Jurkat, Clone E6-1 (cell line): ENCODE results near the gene TMEM181.
"Not testable (repeated sequence)": the region's sequence is repeated elsewhere in the genome, so short reads cannot be mapped to it uniquely, and the experiment has no call there.

Experiments
- DNase-seq: peaks from one replicate; pipeline ENCODE4 v3.0.0-alpha.2; 2011; ENCODE audit warnings: low read depth, low spot score
- H3K4me3 ChIP-seq: 2 replicates; pipeline ENCODE4 v1.5.1; 2011; ENCODE audit warnings: mild to moderate bottlenecking, low read length, control low read depth, moderate library complexity

TMEM181 gene

DNA sequence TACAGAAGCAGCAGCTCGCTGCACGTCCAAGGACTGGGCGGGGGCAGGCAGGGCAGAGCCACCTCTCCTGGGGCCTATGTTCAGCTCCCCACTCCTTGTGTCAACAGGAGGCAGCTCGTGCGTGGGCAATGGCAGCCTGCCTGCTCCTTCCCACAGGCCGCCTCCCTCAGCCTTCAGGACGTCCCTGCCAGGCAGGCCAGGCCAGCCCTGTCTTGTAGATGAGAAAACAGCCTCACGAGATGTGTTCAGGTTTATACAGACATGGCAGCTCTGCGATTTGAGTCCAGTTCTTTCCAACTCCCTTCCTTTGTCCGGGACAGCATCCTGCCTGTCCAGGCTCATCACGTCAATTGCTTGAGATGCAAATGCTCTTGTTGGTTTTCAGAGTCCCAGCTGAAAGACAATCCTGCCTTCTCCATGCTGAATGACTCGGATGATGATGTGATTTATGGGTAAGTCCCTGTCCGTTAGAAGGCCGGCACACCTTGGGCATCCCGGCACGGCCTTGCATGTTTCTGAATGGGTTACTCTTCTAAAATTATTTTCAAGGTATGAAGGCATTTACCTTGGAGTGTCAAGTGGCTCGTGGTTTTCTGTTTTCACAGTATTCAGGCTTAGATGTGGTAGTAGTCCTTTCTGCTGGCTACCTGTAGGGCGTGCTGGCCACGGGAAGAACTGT lies 71.2 kb downstream of the TMEM181 start:
- H3K4me3 ChIP-seq, result no peak overlapping the region
- no peak for DNase-seq

DNA sequence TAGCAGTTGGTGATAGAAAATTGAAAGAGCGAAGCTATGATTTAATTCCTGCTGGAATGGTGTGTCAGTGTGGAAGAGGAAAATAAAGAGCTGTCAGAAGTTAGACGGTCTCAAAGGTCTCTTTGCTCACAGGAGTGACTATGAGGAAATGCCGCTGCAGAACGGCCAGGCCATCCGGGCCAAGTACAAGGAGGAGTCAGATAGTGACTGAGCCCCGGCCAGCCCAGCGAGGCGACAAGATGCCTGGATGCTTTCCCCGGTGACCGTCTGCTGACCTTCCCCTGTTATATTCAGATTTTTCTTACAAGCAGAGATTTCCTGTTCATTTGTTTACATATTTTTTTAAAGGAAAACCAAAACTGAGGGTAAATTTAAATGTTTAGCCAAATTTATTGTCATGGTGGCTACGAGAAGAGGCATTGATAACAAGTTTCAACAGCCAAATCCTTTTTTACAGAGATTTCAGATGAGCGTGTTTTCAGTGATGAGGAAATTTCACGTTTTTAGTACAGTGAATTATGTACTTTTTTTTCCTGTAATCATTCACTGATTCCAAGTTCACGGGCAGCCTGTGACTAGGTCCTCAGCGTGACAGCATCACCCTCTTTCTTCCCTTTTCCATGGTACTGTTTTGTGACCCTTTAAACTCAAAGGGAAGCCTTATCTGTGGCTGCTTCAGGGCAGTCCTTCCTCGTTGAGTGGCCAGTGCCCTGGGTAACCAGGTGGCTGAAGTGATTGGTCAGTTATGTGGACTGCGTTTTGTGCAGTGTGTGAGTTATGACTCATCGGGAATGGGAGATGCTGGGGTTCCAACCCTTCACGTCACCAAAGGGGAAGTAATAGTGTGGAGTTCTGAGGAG lies 72.0 kb downstream of the TMEM181 start:
- H3K4me3 ChIP-seq, result no peak overlapping the region

DNA sequence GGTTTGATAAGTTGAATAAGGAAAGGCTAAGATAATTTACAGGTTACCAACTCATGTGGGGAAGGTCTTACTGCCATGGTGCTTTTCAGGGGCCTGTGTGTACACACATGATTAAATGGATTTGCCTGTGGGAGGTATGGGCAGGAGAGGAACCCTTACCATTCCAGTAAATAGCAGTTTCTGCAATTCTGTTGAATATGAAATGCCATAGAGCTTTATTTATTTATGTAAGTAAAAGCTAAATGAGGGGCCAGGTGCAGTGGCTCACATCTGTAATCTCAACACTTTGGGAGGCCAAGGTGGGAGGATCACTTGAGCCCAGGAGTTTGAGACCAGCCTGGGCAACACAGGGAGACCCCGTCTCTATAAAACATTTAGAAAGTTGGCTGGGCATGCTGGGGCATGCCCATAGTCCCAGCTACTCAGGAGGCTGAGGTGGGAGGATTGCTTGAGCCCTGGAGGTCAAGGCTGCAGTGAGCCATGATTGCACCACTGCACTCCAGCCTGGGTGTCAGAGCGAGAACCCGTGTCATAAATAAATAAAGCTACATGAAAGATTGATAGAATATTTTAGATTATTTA lies 72.7 kb downstream of the TMEM181 start:
- DNase-seq, H3K4me3 ChIP-seq: not testable (repeated sequence)

More for the DNA sequence above, 72.0 kb downstream of the TMEM181 start:
- DNase-seq, result no peak

DNA sequence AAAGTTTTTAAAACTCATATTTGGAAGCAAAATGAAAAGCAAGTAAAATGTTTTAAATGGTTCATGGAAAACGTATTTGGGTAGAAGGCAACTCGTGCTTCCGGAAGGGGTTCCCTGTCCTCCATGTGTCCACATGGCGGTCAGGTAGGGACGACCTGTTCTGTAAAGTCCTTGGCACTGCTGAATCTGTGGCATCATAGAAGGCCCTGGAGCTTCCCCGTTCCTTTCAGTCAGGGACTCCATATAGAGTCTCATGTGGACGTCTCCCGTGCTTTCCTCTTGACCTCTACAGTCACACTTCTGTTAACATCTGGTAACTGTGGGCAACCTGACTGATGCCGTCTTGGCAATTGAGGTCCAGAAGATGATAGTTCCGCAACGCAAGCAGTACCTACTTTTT lies 73.2 kb downstream of the TMEM181 start:
- no peak for DNase-seq
- H3K4me3 ChIP-seq, result no peak overlapping the region

DNA sequence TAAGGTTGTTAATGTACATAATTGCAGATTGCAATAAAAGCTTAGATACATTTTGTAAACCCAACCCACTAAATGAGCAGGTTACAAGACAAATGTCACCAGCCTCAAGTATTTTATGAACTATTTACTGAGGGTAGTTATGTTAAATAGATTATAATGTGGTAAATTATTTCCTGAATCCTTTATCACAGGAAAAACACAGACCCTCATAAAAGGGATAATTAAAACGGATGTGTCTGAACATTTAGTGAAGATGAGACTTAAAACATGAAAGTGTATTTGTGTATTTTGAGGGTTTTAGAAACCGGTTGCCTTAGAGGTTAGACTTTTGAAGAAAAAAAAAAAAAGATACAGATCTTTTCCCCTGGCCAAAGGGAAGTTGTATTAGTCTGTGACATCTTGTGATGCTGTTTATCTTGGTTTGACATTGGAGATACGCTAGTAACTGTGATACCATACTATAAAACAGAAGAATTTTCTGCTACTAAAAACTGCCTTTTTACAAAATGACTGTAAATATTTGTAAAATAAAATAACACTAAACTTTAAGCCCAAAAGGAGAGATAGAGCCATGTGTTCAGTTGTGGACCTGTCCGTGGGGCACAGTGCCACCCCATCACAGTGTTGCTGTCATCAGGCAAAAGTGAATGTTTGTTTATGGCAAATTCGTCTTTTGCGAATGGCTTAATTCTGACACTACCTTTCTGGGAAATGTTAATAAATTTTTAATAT lies 75.0 kb downstream of the TMEM181 start:
- H3K4me3 ChIP-seq, result no peak overlapping the region
- DNase-seq, result peak; percentile 67

DNA sequence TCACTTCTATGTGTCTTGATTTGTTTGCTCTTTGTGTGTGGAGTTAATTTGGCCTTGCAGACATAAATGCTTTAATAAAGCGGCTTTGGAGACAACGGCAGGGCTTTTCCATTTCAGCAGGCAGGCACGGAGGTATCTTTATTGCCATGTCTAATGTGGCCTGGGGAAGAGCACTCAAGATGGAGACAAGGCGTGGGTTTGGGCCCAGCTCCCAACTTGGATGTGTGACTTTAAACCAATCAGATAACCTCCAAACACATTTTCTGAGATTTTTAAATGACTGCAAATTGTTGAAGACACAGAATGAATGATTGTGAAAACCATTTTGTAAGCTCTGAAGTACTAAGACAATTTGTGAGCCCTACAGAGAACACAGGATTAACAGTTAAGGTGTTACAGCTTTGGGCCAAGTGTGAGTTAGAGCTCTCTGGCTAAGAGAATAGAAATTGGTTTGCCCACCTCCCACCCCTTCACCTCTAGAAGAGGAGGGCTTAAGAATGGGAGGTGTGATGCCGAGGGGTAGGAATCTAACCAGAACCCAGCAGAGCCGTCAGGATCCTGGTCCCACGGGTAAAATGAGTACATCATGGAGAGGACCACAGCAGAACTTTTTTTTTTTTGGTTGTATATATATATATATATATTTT lies 75.7 kb downstream of the TMEM181 start:
- no peak for DNase-seq
- H3K4me3 ChIP-seq, result no peak overlapping the region

DNA sequence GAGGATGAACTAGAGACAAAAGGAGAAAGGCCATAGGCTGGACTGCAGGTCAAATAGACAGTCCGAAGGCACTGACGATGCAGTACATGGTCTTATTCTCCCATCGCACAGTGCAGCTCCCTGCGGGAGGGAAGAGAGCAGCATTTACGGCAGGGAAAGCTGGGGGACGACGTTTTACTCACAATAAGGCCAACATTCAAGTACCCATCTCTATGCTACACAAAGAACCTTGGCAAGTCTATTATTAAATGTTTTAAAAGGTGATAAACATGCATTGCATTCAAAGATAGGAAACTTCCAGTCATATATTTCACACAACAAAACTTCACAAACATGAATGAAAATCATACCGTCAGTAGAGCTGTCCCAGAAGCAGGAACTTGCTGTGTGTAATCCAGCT lies 76.9 kb downstream of the TMEM181 start:
- DNase-seq, result no peak
- H3K4me3 ChIP-seq, result no peak overlapping the region

DNA sequence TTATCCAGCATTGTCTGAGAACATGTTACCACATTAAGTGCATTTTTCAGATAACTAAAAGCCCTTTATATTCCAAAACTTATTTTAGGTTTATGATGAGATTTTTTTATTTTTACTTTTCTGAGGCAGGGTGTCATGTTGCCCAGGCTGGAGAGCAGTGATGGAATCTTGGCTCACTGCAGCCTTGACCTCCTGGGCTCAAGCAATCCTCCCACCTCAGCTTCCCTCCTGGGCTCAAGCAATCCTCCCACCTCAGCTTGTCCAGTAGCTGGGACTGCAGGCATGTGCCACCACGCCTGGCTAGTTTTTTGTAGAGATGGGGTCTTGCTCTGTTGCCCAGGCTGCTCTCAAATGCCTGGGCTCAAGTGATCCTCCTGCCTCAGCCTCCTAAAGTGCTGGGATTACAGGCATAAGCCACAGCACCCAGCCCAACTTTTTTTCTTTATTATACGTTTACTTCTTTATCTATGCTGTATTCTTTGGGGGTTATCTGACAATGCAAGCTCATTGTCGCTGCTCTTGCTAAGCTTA lies 78.5 kb downstream of the TMEM181 start:
- no peak overlapping the region for H3K4me3 ChIP-seq

DNA sequence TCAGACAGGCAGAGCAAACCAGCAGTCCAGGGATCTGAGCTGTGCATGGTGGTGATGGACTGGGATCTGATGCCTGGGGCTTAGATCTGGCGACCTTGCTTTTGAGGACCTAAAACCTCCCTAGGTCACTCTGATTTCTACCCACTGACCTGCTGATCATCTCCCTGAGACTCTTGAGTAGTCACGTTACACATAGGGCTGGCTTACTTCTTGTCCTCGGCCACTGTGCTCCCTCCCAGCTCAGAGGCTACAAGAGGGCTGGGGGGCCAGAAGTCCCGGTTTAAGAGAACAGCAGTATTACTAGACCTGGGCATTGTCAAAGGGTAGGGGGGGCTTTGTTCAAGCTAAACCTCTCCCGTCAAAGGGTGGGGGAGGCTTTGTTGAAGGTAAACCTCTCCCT lies 79.2 kb downstream of the TMEM181 start:
- no peak for DNase-seq
- no peak overlapping the region for H3K4me3 ChIP-seq

More for the DNA sequence above, 78.5 kb downstream of the TMEM181 start:
- DNase-seq, result no peak

DNA sequence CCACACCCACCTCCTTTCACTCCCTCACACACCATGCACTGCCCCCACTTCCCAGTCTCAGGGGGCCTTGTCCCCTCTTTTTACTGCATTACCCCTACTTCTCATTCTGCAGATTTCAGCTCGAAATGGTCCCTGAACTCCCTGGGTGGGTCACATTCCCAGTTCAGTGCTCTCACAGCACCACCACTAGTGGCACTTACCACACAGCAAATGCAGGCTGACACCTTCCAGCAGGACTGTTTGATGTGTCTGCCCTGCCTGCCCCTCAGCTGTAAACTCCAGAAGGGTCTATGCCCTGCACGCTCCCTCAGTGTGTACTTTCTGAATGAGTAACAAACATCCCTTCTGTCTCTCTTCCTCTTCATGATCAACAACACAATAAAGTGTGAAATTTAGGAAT lies 80.6 kb downstream of the TMEM181 start:
- no peak for DNase-seq
- H3K4me3 ChIP-seq, result no peak overlapping the region

DNA sequence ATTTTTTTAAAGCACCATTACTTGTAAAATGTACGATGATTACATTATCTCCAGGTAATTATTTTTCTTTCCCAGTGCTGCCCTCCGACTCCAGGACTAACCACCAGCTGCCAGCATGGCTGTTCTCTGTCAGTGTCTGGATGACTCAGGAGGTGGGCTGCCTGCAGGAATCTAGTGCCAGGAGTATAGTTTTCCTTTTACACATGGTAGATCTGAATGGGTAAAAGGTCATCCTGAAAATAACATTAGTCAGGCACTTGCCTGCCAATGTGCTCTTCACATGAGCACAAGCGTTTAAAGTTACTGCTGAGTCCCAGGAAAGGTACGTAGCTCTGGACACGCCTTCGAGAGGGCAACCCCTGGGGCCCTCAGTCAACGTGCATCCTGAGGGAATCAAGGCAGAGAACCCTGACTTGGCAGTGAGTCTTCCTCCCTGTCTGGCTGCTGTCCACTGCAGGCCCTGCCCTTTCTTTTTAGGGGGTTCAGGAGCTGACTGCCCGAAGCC lies 82.3 kb downstream of the TMEM181 start:
- H3K4me3 ChIP-seq, result no peak overlapping the region
- no peak for DNase-seq

DNA sequence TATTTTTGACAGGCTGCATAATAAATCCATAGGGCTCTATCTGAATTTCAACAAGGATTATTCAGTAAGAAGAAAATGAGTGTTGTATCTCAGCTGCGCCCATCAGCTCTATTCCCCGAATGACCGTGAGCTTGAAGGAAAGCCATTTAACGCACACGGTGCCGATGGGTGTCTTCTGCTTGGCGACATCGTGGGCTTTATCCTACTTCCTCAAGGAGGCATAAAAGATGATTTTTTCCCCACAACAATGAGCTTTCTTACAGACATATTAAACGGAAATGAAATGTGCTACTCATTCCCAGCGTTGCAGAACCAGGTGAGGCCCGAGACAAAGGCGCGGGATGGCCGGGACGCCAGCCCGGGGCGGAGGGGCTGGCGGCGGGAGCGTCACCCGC lies 83.9 kb downstream of the TMEM181 start:
- peak overlapping the region; percentile 84 for H3K4me3 ChIP-seq
- no peak for DNase-seq

DNA sequence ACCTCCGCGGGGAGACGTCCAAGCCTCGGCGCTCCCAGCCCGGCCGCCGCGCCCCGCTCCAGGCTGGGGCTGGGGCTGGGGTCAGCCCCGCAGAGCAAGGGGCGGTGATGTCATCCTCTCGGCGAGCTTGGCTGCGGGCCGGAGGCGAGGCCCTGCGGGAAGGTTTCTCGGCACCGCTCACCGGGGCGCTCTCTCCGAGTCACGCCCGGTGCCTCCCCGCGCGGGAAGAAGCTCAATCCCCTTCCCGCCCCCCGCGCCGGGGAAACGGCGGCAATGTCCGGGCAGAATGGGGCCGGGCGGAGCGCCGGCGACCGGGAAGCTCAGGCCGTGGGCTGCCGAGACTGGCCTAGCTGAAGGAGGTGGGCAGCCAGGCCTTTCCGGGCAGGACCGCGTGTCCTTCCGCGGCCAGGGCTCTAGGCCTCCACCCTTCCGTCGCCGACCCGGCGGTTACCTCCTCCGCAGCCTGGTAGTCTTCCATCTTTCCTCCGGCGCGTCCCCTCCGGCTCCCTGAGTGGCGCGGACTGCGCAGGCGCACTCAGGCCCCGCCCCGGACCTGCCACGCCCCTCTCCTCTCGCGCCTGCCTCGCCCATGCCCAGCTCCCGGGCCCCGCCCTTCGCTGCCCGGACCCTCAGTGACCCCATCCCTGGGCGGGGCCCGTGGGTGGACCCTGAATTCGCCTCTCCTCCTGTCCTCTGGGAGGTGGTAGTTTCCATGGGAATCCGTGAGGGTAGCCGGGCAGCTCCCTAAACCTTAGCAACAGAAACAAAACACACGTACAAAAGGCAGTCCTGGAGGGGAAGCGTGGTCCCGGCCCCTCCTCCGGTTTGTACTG lies 84.6 kb downstream of the TMEM181 start, which contains the start of gene DYNLT1:
TSS of gene DYNLT1 (minus strand) at position 513 of the 833 bp plus-strand sequence. CDS start at position 478, 35 bp downstream.
- peak within 1 kb of the TSS; percentile 84 for H3K4me3 ChIP-seq
- peak; percentile 58 for DNase-seq

DNA sequence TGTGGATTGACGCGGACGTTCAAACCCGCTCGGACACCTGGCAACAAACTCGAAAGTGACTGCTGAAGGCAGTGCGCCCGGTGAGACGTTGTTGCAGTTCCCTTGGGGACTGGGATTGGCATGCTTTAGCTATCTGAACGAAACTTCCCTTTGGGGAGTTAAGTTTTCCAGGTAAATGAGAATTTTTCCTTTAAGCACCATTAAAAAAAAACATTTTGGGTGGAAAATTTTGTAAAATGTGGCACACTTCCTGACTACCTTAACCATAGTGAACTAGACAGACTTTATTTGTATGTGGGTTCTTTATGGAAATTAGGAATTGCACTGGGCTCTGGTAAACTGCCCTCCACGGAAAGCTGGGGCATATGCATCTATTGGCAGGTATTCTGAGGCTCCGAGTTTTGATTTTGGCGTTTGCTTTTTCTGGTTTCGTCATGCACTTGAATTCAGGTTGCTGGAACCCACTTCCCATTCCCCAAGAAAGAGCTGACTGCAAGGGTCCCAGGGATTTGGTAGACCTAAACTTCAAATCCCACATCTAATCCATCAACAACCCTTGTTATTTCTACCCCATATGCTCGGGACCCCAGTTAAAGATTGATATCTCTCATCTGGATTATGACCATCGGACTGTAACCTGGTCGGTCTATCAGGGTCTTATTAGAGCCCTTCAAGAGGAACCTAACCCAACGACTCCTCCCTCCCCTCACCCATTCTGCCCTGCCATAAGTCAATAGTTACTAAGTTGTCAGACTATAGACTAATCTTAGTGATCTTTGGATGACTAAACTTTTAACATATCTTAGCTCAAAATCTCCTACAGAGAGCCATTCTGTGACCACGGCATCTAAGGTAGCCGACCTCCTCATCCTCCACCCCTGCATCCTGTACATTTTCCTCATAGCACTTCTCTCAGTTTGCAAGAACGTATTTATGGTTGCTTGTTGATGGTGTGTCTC lies 85.5 kb downstream of the TMEM181 start:
- no peak for DNase-seq
- H3K4me3 ChIP-seq, result peak overlapping the region; percentile 84

DNA sequence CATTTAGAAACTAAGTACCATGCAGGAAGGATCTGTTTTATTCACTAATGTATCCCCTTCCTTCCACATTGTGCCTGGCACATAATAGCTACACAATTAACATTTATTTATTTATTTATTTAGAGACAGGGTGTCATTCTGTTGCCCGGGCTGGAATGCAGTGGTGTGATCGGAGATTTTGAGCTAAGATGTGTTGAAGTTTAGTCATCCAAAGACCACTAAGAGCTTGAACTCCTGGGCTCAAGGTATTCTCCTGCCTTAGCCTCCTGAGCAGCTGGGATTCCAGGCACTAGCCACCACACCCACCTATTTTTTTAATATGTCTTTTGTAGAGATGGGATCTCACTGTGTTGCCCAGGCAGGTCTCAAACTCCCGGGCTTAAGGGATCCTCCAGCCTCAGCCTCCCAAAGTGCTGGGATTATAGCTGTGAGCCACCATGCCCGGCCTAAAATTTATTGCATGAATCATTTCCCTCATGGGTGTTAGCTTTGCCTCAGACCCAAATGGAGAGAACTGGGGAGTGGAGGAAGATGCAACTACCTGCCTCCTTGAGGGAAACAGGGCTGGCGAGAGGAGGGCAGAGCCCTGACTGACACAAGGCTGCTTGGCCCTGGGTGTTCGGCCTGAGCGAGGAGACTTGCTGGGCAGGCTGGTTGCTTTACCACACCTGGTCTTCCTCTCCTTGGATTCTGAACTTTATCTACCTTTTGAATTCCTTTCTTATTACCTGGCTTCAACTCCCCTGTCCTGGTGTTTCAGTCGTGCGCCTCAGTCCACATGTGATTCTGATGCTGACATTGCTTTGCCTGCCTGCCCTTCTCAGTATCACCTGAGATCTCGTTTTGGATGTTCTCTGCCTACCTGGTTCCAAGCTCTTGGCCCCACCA lies 86.4 kb downstream of the TMEM181 start:
- H3K4me3 ChIP-seq, result no peak overlapping the region
- no peak for DNase-seq

DNA sequence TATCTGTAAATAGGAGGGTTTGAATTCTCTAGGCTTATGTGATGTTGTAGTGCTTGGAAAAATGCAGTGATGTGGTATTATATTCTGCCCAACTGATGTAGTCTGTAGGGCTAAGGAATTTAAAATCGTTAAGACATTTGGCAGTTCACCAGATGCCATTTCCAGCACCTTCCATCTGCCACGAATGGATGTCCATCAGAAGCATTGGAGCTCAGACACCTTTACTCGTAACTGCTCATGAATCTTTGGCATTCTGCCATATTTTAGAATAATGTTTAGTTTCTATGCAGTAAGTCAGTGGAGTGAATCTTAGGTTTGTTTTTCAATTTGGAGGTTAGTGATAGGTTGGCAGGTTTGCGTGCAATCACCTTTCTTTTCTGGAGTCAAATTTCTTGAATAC lies 87.6 kb downstream of the TMEM181 start:
- H3K4me3 ChIP-seq, result no peak overlapping the region
- no peak for DNase-seq
